WTC11 (cell line): ENCODE results near the gene PTPRN2. TPM values are rescaled to one million over a fixed set of nuclear protein-coding genes. Genes with fewer than 3 reads are reported as not detected.

ENCODE experiments used
- ATAC-seq: fragments of 200-7000 bp; cut with Tn5 transposase; 2 replicates; pipeline ENCODE4 v1.10.0; 2021; ENCODE audit warnings: mild to moderate bottlenecking, moderate library complexity
- CTCF ChIA-PET: fragments of 300-600 bp; sonication (Branson Sonifier 250); formaldehyde crosslinking; loops from one replicate; lab custom pipeline; 2021; ENCODE audit warnings: antibody characterized with exemption; lab: Charles Lee
- POLR2A ChIA-PET: fragments of 350-600 bp; sonication (Branson Sonifier 250); formaldehyde crosslinking; loops from one replicate; lab custom pipeline; 2021; ENCODE audit warnings: antibody characterized with exemption; lab: Charles Lee
- DNase-seq: peaks from one replicate; pipeline ENCODE4 v3.0.0; 2021; ENCODE audit warnings: low spot score
- H3K27ac Mint-ChIP-seq: 2 replicates; pipeline ENCODE4 v1.8.0; 2021; ENCODE audit warnings: mixed read lengths
- H3K27me3 Mint-ChIP-seq: 2 replicates; pipeline ENCODE4 v1.8.0; 2021; ENCODE audit warnings: low read depth, mild to moderate bottlenecking, moderate library complexity, mixed read lengths
- H3K36me3 Mint-ChIP-seq: 2 replicates; pipeline ENCODE4 v1.8.0; 2021; ENCODE audit warnings: mixed read lengths
- H3K4me1 Mint-ChIP-seq: 2 replicates; pipeline ENCODE4 v1.8.0; 2022; ENCODE audit warnings: mixed read lengths
- H3K4me3 Mint-ChIP-seq: 2 replicates; pipeline ENCODE4 v1.8.0; 2021; ENCODE audit warnings: mild to moderate bottlenecking, moderate library complexity, mixed read lengths
- H3K9me3 Mint-ChIP-seq: 2 replicates; pipeline ENCODE4 v1.8.0; 2021; ENCODE audit warnings: mixed read lengths
- ETV6 ChIP-seq: sonication (generic); formaldehyde crosslinking; IDR thresholded peaks from 2 replicates; pipeline ENCODE4 v1.8.1; 2022; ENCODE audit warnings: mild to moderate bottlenecking, missing genetic modification reagents
- FOXJ3 ChIP-seq: sonication (generic); formaldehyde crosslinking; IDR thresholded peaks from 2 replicates; pipeline ENCODE4 v1.9.0; 2021; ENCODE audit warnings: missing genetic modification reagents, mild to moderate bottlenecking, borderline replicate concordance
- GABPB1 ChIP-seq: sonication (generic); formaldehyde crosslinking; IDR thresholded peaks from 2 replicates; pipeline ENCODE4 v1.8.1; 2023; ENCODE audit warnings: mild to moderate bottlenecking, missing genetic modification reagents
- NR2C2 ChIP-seq: sonication (generic); formaldehyde crosslinking; IDR thresholded peaks from 2 replicates; pipeline ENCODE4 v1.8.0; 2022; ENCODE audit warnings: mild to moderate bottlenecking, missing genetic modification reagents
- NR3C1 ChIP-seq: sonication (generic); formaldehyde crosslinking; conservative IDR thresholded peaks from 2 replicates; pipeline ENCODE4 v1.8.1; 2023; ENCODE audit warnings: low read depth, mild to moderate bottlenecking, missing genetic modification reagents
- SMAD3 ChIP-seq: sonication (generic); formaldehyde crosslinking; IDR thresholded peaks from 2 replicates; pipeline ENCODE4 v1.8.0; 2022; ENCODE audit warnings: missing genetic modification reagents, mild to moderate bottlenecking, borderline replicate concordance
- SOX15 ChIP-seq: fragments of 250-450 bp; sonication (Bioruptor Pico); IDR thresholded peaks from 2 replicates; pipeline ENCODE4 v1.9.0; 2021; ENCODE audit warnings: mild to moderate bottlenecking
- TCF7 ChIP-seq: sonication (generic); formaldehyde crosslinking; IDR thresholded peaks from 2 replicates; pipeline ENCODE4 v1.8.0; 2022; ENCODE audit warnings: mild to moderate bottlenecking, low read depth, missing genetic modification reagents, moderate library complexity
- ZNF317 ChIP-seq: sonication (generic); formaldehyde crosslinking; IDR thresholded peaks from 2 replicates; pipeline ENCODE4 v1.8.1; 2023; ENCODE audit warnings: low read depth, mild to moderate bottlenecking, moderate library complexity, missing genetic modification reagents, borderline replicate concordance
- ZNF671 ChIP-seq: fragments of 250-450 bp; sonication (Bioruptor Pico); IDR thresholded peaks from 2 replicates; pipeline ENCODE4 v1.8.0; 2021; ENCODE audit warnings: mild to moderate bottlenecking
- total RNA-seq: library from RNA; stranded (reverse); gene quantifications from 3 replicates; pipeline ENCODE4 v1.2.3, GENCODE V29; 2021
- TF ChIP-seq, protein P1 (sequence below): sonication (generic); formaldehyde crosslinking; IDR thresholded peaks from 2 replicates; pipeline ENCODE4 v1.8.1; 2023; ENCODE audit warnings: mild to moderate bottlenecking, missing genetic modification reagents, borderline replicate concordance
- TF ChIP-seq, protein P2 (sequence below): sonication (generic); formaldehyde crosslinking; IDR thresholded peaks from 2 replicates; pipeline ENCODE4 v1.8.1; 2023; ENCODE audit warnings: mild to moderate bottlenecking, moderate library complexity, missing genetic modification reagents
- TF ChIP-seq, protein P3 (sequence below): sonication (generic); formaldehyde crosslinking; conservative IDR thresholded peaks from 2 replicates; pipeline ENCODE4 v1.8.1; 2022; ENCODE audit warnings: mild to moderate bottlenecking, missing genetic modification reagents
- TF ChIP-seq, protein P4 (sequence below): fragments of 250-450 bp; sonication (Bioruptor Pico); IDR thresholded peaks from 2 replicates; pipeline ENCODE4 v1.8.0; 2021; ENCODE audit warnings: mild to moderate bottlenecking
- TF ChIP-seq, protein P5 (sequence below): sonication (generic); formaldehyde crosslinking; IDR thresholded peaks from 2 replicates; pipeline ENCODE4 v1.8.1; 2023; ENCODE audit warnings: mild to moderate bottlenecking, missing genetic modification reagents, moderate library complexity
- TF ChIP-seq, protein P6 (sequence below): fragments of 250-450 bp; sonication (Bioruptor Pico); IDR thresholded peaks from 2 replicates; pipeline ENCODE4 v1.9.0; 2021; ENCODE audit warnings: mild to moderate bottlenecking

The PTPRN2 gene
- total RNA-seq, 1 experiment from 2014 or later = 4.7 TPM

DNA sequence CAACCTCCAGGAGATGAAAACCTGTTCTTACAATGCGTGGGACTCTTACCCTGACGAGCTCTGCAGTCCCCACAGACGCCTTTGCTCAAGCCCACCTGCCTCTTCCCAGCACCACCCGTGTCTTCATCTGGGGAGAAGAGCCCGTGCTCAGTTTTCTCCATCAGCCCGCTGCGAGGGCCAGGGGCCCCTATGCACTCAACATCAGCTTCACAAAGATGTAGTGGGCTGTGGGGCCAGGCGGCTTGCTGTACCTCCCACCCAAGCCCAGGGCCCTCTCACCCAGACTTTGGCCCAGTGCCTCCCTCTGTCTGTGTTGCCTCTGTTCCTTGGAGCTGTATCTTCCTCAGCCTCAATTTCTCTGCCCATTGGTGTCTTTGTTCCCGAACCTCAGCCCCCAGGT is 814.3 kb downstream of the PTPRN2 start:
- H3K36me3 Mint-ChIP-seq = peaks cover 35% of the 10 kb centered on the region
- ChIA-PET POLR2A (interaction anchor here (0.5 kb wide), 1 partner anchor 113 kb away, joined by 3 read pairs; no protein-coding TSS in a partner anchor), CTCF (no interaction called here)
- TF ChIP-seq, protein P1, sequence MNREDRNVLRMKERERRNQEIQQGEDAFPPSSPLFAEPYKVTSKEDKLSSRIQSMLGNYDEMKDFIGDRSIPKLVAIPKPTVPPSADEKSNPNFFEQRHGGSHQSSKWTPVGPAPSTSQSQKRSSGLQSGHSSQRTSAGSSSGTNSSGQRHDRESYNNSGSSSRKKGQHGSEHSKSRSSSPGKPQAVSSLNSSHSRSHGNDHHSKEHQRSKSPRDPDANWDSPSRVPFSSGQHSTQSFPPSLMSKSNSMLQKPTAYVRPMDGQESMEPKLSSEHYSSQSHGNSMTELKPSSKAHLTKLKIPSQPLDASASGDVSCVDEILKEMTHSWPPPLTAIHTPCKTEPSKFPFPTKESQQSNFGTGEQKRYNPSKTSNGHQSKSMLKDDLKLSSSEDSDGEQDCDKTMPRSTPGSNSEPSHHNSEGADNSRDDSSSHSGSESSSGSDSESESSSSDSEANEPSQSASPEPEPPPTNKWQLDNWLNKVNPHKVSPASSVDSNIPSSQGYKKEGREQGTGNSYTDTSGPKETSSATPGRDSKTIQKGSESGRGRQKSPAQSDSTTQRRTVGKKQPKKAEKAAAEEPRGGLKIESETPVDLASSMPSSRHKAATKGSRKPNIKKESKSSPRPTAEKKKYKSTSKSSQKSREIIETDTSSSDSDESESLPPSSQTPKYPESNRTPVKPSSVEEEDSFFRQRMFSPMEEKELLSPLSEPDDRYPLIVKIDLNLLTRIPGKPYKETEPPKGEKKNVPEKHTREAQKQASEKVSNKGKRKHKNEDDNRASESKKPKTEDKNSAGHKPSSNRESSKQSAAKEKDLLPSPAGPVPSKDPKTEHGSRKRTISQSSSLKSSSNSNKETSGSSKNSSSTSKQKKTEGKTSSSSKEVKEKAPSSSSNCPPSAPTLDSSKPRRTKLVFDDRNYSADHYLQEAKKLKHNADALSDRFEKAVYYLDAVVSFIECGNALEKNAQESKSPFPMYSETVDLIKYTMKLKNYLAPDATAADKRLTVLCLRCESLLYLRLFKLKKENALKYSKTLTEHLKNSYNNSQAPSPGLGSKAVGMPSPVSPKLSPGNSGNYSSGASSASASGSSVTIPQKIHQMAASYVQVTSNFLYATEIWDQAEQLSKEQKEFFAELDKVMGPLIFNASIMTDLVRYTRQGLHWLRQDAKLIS (CRISPR knock-in tag) = no peak
- TF ChIP-seq TCF7 (CRISPR knock-in tag) (no peak), SOX15 (CRISPR knock-in tag) (no peak), ZNF317 (CRISPR knock-in tag) (no peak), GABPB1 (CRISPR knock-in tag) (no peak), NR3C1 (CRISPR knock-in tag) (no peak), SMAD3 (CRISPR knock-in tag) (no peak)
- TF ChIP-seq, protein P2, sequence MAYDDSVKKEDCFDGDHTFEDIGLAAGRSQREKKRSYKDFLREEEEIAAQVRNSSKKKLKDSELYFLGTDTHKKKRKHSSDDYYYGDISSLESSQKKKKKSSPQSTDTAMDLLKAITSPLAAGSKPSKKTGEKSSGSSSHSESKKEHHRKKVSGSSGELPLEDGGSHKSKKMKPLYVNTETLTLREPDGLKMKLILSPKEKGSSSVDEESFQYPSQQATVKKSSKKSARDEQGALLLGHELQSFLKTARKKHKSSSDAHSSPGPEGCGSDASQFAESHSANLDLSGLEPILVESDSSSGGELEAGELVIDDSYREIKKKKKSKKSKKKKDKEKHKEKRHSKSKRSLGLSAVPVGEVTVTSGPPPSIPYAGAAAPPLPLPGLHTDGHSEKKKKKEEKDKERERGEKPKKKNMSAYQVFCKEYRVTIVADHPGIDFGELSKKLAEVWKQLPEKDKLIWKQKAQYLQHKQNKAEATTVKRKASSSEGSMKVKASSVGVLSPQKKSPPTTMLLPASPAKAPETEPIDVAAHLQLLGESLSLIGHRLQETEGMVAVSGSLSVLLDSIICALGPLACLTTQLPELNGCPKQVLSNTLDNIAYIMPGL (CRISPR knock-in tag) = no peak
- TF ChIP-seq, protein P3, sequence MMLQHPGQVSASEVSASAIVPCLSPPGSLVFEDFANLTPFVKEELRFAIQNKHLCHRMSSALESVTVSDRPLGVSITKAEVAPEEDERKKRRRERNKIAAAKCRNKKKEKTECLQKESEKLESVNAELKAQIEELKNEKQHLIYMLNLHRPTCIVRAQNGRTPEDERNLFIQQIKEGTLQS (CRISPR knock-in tag) = no peak
- peaks cover 19% of the 10 kb centered on the region for H3K27me3 Mint-ChIP-seq
- peaks cover 45% of the 10 kb centered on the region for H3K9me3 Mint-ChIP-seq
- DNase-seq = no peak
- H3K27ac Mint-ChIP-seq = no peak overlapping the region
- H3K4me1 Mint-ChIP-seq = no peaks in the 10 kb centered on the region
- H3K4me3 Mint-ChIP-seq = no peak overlapping the region
- no peak for ATAC-seq

DNA sequence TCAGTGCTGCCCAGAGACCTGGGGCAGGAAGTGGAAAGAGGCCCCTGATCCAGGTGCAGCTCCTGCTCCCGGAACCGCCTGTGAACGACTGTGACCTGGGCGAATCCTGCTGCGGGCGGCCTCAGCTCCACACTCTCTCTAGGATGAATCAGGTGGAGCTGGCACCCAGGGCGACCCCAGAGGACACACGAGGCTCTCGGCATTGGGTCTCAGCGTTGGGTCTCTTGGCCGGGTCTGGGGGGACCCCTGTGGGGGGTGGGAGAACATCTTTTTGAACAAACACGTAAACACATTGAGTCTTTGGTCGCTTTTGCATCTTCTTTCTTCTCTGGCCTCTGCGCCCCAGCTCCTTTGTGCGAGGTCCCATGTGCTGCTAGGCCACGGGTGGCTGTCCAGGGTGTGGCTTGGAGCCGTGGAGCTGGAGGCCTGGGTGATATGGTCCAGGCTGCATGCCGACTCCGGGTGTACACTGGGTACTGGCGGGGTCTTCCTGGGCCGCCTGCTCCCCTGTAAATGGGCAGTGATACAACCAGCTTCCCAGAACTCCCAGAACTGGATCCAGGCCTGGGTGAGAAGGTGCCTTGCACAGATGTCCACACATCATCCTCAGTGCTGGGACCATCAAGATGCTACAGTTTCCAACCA is 815.0 kb downstream of the PTPRN2 start:
- no peak overlapping the region; the same call in 1 of the 2 replicates for H3K27ac Mint-ChIP-seq
- POLR2A ChIA-PET = no interaction called here
- ATAC-seq = no peak
- H3K36me3 Mint-ChIP-seq = peaks cover 36% of the 10 kb centered on the region
- H3K4me3 Mint-ChIP-seq = no peak overlapping the region
- H3K9me3 Mint-ChIP-seq = peaks cover 46% of the 10 kb centered on the region
- no peak for DNase-seq
- CTCF ChIA-PET = no interaction called here
- no peaks in the 10 kb centered on the region for H3K4me1 Mint-ChIP-seq
- H3K27me3 Mint-ChIP-seq = peaks cover 19% of the 10 kb centered on the region
- TF ChIP-seq, protein P1 (CRISPR knock-in tag) = no peak
- TF ChIP-seq FOXJ3 (CRISPR knock-in tag) (no peak), ZNF671 (CRISPR knock-in tag) (no peak), ETV6 (no peak), NR2C2 (CRISPR knock-in tag) (no peak)
- TF ChIP-seq, protein P4, sequence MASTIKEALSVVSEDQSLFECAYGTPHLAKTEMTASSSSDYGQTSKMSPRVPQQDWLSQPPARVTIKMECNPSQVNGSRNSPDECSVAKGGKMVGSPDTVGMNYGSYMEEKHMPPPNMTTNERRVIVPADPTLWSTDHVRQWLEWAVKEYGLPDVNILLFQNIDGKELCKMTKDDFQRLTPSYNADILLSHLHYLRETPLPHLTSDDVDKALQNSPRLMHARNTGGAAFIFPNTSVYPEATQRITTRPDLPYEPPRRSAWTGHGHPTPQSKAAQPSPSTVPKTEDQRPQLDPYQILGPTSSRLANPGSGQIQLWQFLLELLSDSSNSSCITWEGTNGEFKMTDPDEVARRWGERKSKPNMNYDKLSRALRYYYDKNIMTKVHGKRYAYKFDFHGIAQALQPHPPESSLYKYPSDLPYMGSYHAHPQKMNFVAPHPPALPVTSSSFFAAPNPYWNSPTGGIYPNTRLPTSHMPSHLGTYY (CRISPR knock-in tag) = no peak
- TF ChIP-seq, protein P5, sequence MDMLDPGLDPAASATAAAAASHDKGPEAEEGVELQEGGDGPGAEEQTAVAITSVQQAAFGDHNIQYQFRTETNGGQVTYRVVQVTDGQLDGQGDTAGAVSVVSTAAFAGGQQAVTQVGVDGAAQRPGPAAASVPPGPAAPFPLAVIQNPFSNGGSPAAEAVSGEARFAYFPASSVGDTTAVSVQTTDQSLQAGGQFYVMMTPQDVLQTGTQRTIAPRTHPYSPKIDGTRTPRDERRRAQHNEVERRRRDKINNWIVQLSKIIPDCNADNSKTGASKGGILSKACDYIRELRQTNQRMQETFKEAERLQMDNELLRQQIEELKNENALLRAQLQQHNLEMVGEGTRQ = no peak
- TF ChIP-seq, protein P6, sequence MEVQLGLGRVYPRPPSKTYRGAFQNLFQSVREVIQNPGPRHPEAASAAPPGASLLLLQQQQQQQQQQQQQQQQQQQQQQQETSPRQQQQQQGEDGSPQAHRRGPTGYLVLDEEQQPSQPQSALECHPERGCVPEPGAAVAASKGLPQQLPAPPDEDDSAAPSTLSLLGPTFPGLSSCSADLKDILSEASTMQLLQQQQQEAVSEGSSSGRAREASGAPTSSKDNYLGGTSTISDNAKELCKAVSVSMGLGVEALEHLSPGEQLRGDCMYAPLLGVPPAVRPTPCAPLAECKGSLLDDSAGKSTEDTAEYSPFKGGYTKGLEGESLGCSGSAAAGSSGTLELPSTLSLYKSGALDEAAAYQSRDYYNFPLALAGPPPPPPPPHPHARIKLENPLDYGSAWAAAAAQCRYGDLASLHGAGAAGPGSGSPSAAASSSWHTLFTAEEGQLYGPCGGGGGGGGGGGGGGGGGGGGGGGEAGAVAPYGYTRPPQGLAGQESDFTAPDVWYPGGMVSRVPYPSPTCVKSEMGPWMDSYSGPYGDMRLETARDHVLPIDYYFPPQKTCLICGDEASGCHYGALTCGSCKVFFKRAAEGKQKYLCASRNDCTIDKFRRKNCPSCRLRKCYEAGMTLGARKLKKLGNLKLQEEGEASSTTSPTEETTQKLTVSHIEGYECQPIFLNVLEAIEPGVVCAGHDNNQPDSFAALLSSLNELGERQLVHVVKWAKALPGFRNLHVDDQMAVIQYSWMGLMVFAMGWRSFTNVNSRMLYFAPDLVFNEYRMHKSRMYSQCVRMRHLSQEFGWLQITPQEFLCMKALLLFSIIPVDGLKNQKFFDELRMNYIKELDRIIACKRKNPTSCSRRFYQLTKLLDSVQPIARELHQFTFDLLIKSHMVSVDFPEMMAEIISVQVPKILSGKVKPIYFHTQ (CRISPR knock-in tag) = no peak
